KMS-11 (cell line): Measurements from ENCODE around the gene OTOS.

Source experiments
- H2AFZ ChIP-seq: fragments of 200-600 bp; sonication (generic); 2 replicates; pipeline ENCODE4 v1.6.1; 2016; ENCODE audit warnings: antibody characterized with exemption, mixed run types, low read depth
- H3K27ac ChIP-seq: fragments of 200-600 bp; sonication (generic); 2 replicates; pipeline ENCODE4 v1.6.1; 2016; ENCODE audit warnings: mild to moderate bottlenecking, mixed run types
- H3K27me3 ChIP-seq: fragments of 200-600 bp; sonication (generic); 2 replicates; pipeline ENCODE4 v1.6.1; 2017; ENCODE audit warnings: mild to moderate bottlenecking, low read depth, mixed run types, moderate library complexity; ENCODE audit not compliant: insufficient read depth
- H3K36me3 ChIP-seq: fragments of 200-600 bp; sonication (generic); 2 replicates; pipeline ENCODE4 v1.6.1; 2017; ENCODE audit warnings: mild to moderate bottlenecking, mixed run types; ENCODE audit not compliant: insufficient read depth
- H3K4me1 ChIP-seq: fragments of 200-600 bp; sonication (generic); 2 replicates; pipeline ENCODE4 v1.6.1; 2016; ENCODE audit warnings: mild to moderate bottlenecking, low read depth, mixed run types; ENCODE audit not compliant: poor library complexity, severe bottlenecking
- H3K4me2 ChIP-seq: fragments of 200-600 bp; sonication (generic); 2 replicates; pipeline ENCODE4 v1.7.0; 2016; ENCODE audit warnings: mild to moderate bottlenecking, mixed run types
- H3K4me3 ChIP-seq: fragments of 200-600 bp; sonication (generic); IDR thresholded peaks from 2 replicates; pipeline ENCODE4 v1.6.1; 2017; ENCODE audit warnings: low read depth, low read length, mixed read lengths; ENCODE audit not compliant: insufficient read depth
- H3K79me2 ChIP-seq: fragments of 200-600 bp; sonication (generic); 2 replicates; pipeline ENCODE4 v1.6.1; 2016; ENCODE audit warnings: low read depth, mixed run types; ENCODE audit not compliant: insufficient read depth
- H3K9ac ChIP-seq: fragments of 200-600 bp; sonication (generic); 2 replicates; pipeline ENCODE4 v1.6.1; 2016; ENCODE audit warnings: mild to moderate bottlenecking, mixed run types
- H4K20me1 ChIP-seq: fragments of 200-600 bp; sonication (generic); 2 replicates; pipeline ENCODE4 v1.6.1; 2016; ENCODE audit warnings: mild to moderate bottlenecking, mixed run types; ENCODE audit not compliant: insufficient read depth
- TF ChIP-seq, protein P1 (sequence below): fragments of 200-600 bp; sonication (generic); conservative IDR thresholded peaks from 2 replicates; pipeline ENCODE4 v1.6.1; 2017; ENCODE audit warnings: low read depth, mild to moderate bottlenecking, antibody characterized with exemption, low read length, moderate library complexity, mixed read lengths

Gene OTOS

GRCh38 chr2:240174496-240174895, 34.0 kb upstream of the OTOS start:
- Histone ChIP-seq H4K20me1 (no peaks in the 10 kb centered on the region), H3K4me2 (no peak overlapping the region), H3K4me1 (no peaks in the 10 kb centered on the region), H2AFZ (no peak overlapping the region), H3K27ac (no peak overlapping the region), H3K79me2 (no peaks in the 10 kb centered on the region), H3K36me3 (no peaks in the 10 kb centered on the region), H3K9ac (no peak overlapping the region), H3K27me3 (peaks cover 3% of the 10 kb centered on the region; the same call in 1 of the 2 replicates), H3K4me3 (no peak overlapping the region)
- TF ChIP-seq, protein P1, sequence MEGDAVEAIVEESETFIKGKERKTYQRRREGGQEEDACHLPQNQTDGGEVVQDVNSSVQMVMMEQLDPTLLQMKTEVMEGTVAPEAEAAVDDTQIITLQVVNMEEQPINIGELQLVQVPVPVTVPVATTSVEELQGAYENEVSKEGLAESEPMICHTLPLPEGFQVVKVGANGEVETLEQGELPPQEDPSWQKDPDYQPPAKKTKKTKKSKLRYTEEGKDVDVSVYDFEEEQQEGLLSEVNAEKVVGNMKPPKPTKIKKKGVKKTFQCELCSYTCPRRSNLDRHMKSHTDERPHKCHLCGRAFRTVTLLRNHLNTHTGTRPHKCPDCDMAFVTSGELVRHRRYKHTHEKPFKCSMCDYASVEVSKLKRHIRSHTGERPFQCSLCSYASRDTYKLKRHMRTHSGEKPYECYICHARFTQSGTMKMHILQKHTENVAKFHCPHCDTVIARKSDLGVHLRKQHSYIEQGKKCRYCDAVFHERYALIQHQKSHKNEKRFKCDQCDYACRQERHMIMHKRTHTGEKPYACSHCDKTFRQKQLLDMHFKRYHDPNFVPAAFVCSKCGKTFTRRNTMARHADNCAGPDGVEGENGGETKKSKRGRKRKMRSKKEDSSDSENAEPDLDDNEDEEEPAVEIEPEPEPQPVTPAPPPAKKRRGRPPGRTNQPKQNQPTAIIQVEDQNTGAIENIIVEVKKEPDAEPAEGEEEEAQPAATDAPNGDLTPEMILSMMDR = no peak

DNA sequence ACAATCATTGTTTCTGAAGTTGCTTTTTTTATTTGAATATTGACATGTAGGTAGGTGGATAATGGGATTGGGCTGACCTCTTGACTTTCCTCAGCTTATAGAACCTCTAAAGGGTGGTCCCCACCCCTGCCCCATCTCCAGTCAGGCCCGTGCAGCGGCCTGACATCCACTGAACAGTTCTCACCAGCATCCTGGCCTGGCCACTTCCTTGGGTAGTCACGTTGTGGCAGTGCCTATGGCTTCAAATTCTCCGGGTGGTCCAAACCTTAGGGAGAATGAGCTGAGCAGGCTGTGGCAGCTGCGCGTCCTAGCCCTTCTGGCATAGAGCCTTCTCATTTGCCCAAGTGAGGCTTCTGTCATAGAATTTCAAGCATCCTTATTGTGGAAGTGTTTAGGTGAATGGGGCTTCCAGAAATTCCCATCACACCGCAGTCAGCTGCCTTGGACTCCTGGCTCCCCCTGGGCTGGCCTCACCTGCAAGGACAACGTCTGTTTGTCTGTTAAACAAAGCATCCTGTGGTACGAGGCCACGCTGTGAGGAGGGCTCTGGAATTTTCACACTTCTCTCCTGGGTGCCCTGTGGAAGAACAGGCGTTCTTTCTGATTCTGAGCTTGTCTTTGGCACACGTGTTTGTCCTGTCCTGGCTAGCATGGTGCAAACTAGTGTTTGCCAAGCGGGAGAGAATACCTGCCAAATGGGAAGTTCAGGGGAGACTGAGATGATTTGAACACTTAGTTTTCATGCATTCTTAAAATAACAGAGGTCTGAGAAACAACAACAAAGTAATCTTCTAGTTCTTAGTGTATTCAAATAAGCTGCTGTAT, 31.8 kb upstream of the OTOS start:
- TF ChIP-seq, protein P1 = no peak
- no peaks in the 10 kb centered on the region for H3K4me1 ChIP-seq
- H3K4me3 ChIP-seq = no peak overlapping the region
- H2AFZ ChIP-seq = no peak overlapping the region
- no peak overlapping the region for H3K27ac ChIP-seq
- H3K79me2 ChIP-seq = no peaks in the 10 kb centered on the region
- peaks cover 3% of the 10 kb centered on the region; the same call in 1 of the 2 replicates for H3K27me3 ChIP-seq
- no peaks in the 10 kb centered on the region for H4K20me1 ChIP-seq
- H3K36me3 ChIP-seq = no peaks in the 10 kb centered on the region
- H3K4me2 ChIP-seq = no peak overlapping the region
- H3K9ac ChIP-seq = no peak overlapping the region

GRCh38 chr2:240170883-240171282, 30.4 kb upstream of the OTOS start:
- no peak overlapping the region for H2AFZ ChIP-seq
- no peak overlapping the region for H3K9ac ChIP-seq
- H3K79me2 ChIP-seq = no peaks in the 10 kb centered on the region
- no peak overlapping the region for H3K4me2 ChIP-seq
- no peak overlapping the region for H3K27ac ChIP-seq
- H3K36me3 ChIP-seq = no peaks in the 10 kb centered on the region
- H4K20me1 ChIP-seq = no peaks in the 10 kb centered on the region
- no peaks in the 10 kb centered on the region; the same call in 1 of the 2 replicates for H3K27me3 ChIP-seq
- H3K4me1 ChIP-seq = no peaks in the 10 kb centered on the region
- H3K4me3 ChIP-seq = no peak overlapping the region
- TF ChIP-seq, protein P1 = no peak

DNA sequence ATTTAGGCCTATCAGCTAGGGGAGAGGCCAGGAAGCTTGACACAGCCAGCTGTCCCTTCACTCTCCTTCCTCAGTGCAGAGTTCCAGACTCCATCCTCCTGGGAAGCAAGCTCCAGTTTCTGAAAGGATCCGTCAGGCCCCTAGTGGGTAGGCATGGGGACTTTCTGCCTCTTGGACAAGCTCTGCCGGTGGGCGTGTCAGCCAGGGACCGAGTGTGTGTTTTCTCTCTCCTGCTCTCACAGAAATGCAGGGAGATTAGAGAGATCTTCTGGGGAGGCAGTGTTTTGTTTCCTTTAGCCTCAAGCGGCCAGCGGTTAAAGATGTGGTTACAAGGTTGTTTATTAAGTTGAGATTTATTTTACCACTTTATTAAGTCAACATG, 29.9 kb upstream of the OTOS start:
- Histone ChIP-seq H2AFZ (no peak overlapping the region), H3K79me2 (no peaks in the 10 kb centered on the region), H3K9ac (no peak overlapping the region), H3K27ac (no peak overlapping the region), H3K4me1 (no peaks in the 10 kb centered on the region), H3K27me3 (no peaks in the 10 kb centered on the region; the same call in 1 of the 2 replicates), H3K4me2 (no peak overlapping the region), H3K4me3 (no peak overlapping the region), H4K20me1 (no peaks in the 10 kb centered on the region), H3K36me3 (no peaks in the 10 kb centered on the region)
- TF ChIP-seq, protein P1 = no peak
